Cardiac fibroblast (primary cell): ENCODE measurements around the gene C2orf76.

Experiments used
- DNase-seq, 2 donors: peaks; one replicate each; pipeline versions ENCODE4 v3.0.0 to v3.0.0-alpha.2; 2010; ENCODE audit warnings: low read depth in 2 of 2
- H3K4me3 ChIP-seq, 2 donors: replicated peaks in 1 of 2; 1 replicate in 1 of 2; 2 replicates in 1 of 2; pipeline ENCODE4 v1.5.1; 2011; ENCODE audit warnings: low read depth in 2 of 2, low read length in 2 of 2, mild to moderate bottlenecking in 2 of 2, moderate library complexity in 1 of 2
- CTCF ChIP-seq: IDR thresholded peaks from one replicate; pipeline ENCODE4 v1.5.1; 2011; ENCODE audit warnings: low read depth, mild to moderate bottlenecking, low read length, inconsistent platforms

Gene C2orf76

GRCh38 chr2:119366649-119367471 is at the start of gene C2orf76, which contains the start of gene DBI:
Gene C2orf76, minus strand, starts transcription at chr2:119366834. Its CDS starts 26,875 bp downstream, at chr2:119339959.
Gene DBI, plus strand, starts transcription at chr2:119366977. Its CDS starts 75 bp downstream, at chr2:119367052.
- peak; percentile 95 to 96 for DNase-seq
- H3K4me3 ChIP-seq: peak within 1 kb of the TSS; percentile 88 to 95
- no peak for TF ChIP-seq CTCF

GRCh38 chr2:119415630-119416029 is 49.0 kb upstream of the C2orf76 start:
- no peak for TF ChIP-seq CTCF
- DNase-seq: no peak
- no peak overlapping the region for H3K4me3 ChIP-seq

GRCh38 chr2:119414894-119415293 is 48.3 kb upstream of the C2orf76 start:
- DNase-seq: no peak
- TF ChIP-seq CTCF: no peak
- no peak overlapping the region for H3K4me3 ChIP-seq

GRCh38 chr2:119409506-119409905 is 42.9 kb upstream of the C2orf76 start:
- no peak for DNase-seq
- TF ChIP-seq CTCF: no peak
- H3K4me3 ChIP-seq: no peak overlapping the region

- no peak for TF ChIP-seq CTCF
- DNase-seq: no peak
- H3K4me3 ChIP-seq: no peak overlapping the region
These were observed 41.6 kb upstream of the C2orf76 start for GRCh38 chr2:119408221-119408619.

- DNase-seq: peak; percentile 74 to 78
- TF ChIP-seq CTCF: peak; percentile 72
- no peak overlapping the region for H3K4me3 ChIP-seq
These were observed 41.0 kb upstream of the C2orf76 start for GRCh38 chr2:119407430-119408220.
